Gastrocnemius medialis (tissue), 4 donors: ENCODE data around the gene LCN15.

Experiments
- POLR2A ChIP-seq, 2 donors: fragments of 450-650 bp; IDR thresholded peaks; one replicate each; pipeline ENCODE4 v1.6.1; 2017; ENCODE audit warnings: antibody characterized with exemption in 2 of 2, mild to moderate bottlenecking in 2 of 2, moderate library complexity in 2 of 2
- TF ChIP-seq, protein P1 (sequence below), 5 experiments: fragments of 450-650 bp in 3 of 5; fragments of 200-600 bp in 2 of 5; sonication (generic) in 2 of 5; IDR thresholded peaks in 4 of 5; conservative IDR thresholded peaks in 1 of 5; 1 replicate in 4 of 5; 2 replicates in 1 of 5; pipeline ENCODE4 v1.5.1; 2016 to 2019; ENCODE audit warnings: antibody characterized with exemption in 5 of 5, mild to moderate bottlenecking in 3 of 5, moderate library complexity in 3 of 5

DNA sequence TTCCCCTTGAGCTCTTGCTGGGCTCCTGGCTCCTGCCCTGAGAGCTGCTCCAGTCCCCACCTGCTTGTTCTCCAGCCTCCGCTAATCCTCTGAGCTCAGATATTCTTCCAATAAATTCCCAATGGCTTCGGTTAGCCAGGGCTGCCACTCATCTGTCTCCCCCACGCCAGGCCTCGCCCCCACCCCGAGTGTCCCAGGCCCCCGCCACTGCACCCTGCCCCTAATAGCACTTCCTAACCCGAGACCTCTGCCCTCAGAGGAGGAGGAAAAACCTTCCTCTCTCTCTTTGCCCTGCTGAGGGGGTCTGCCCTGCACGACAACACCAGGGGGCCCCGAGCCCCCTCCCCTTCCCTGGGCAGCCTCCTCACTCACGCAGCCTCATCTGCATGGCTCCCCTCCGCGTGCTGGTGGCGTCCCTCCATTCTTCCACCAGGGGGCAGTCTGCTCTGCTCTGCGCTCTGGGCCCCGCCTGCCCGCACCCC lies 5.4 kb upstream of the LCN15 start:
- TF ChIP-seq, protein P1, sequence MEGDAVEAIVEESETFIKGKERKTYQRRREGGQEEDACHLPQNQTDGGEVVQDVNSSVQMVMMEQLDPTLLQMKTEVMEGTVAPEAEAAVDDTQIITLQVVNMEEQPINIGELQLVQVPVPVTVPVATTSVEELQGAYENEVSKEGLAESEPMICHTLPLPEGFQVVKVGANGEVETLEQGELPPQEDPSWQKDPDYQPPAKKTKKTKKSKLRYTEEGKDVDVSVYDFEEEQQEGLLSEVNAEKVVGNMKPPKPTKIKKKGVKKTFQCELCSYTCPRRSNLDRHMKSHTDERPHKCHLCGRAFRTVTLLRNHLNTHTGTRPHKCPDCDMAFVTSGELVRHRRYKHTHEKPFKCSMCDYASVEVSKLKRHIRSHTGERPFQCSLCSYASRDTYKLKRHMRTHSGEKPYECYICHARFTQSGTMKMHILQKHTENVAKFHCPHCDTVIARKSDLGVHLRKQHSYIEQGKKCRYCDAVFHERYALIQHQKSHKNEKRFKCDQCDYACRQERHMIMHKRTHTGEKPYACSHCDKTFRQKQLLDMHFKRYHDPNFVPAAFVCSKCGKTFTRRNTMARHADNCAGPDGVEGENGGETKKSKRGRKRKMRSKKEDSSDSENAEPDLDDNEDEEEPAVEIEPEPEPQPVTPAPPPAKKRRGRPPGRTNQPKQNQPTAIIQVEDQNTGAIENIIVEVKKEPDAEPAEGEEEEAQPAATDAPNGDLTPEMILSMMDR (IDR thresholded peaks at IDR 0.05 in 4 of 5, conservative IDR thresholded peaks at IDR 0.05 in 1 of 5): peak in 3 of 5 experiments; percentile 30 to 49 (median 36)
- no peak for TF ChIP-seq POLR2A (IDR thresholded peaks at IDR 0.05)
